Measurements from ENCODE around the gene FADS3. TPM values are rescaled to one million over a fixed set of nuclear protein-coding genes. Genes with fewer than 3 reads are reported as not detected.

FADS3 gene
- total RNA-seq, 4 donors from 2014 or later = 25.2 to 37.6 (median 31.2) TPM

- Histone ChIP-seq H3K9me3 (no peaks in the 10 kb centered on the region), H3K4me1 (peaks cover 8 to 21% of the 10 kb centered on the region in 2 donors), H3K27me3 (no peaks in the 10 kb centered on the region), H3K27ac (no peak overlapping the region), H3K36me3 (no peaks in the 10 kb centered on the region), H3K4me3 (replicated peaks in 1 of 3) (no peak overlapping the region)
- intact Hi-C loops (cut with DNase I) = no loop called here
- TF ChIP-seq POLR2A (IDR thresholded peaks at IDR 0.05) (no peak), CTCF (IDR thresholded peaks at IDR 0.05) (no peak)
- no peak for DNase-seq
- 47 to 64% methylated on average over 5 of the region's 5 CpGs for WGBS, 2 donors
Measured at GRCh38 chr11:61893981-61894380, 2.6 kb upstream of the FADS3 start.

- H3K4me1 ChIP-seq = peaks cover 8 to 35% of the 10 kb centered on the region in 2 donors
- WGBS, 2 donors = 13 to 22% methylated on average over 4 to 9 of the region's 12 CpGs
- no peaks in the 10 kb centered on the region for H3K27me3 ChIP-seq
- H3K27ac ChIP-seq = peak overlapping the region; percentile 69 to 77 (median 72)
- TF ChIP-seq POLR2A (IDR thresholded peaks at IDR 0.05) (no peak), CTCF (IDR thresholded peaks at IDR 0.05) (no peak)
- no peaks in the 10 kb centered on the region for H3K9me3 ChIP-seq
- intact Hi-C loops (cut with DNase I) = no loop called here
- peak overlapping the region; percentile 5 to 76 (median 35) for H3K4me3 ChIP-seq (replicated peaks in 1 of 3)
- H3K36me3 ChIP-seq = no peaks in the 10 kb centered on the region
- peak; percentile 45 to 55 for DNase-seq
Measured at GRCh38 chr11:61892085-61892370, 683 bp upstream of the FADS3 start.

- intact Hi-C loops (cut with DNase I) = no loop called here
- Histone ChIP-seq H3K4me3 (replicated peaks in 1 of 3) (peak overlapping the region; percentile 61 to 88 (median 76)), H3K4me1 (peaks cover 8 to 35% of the 10 kb centered on the region in 2 donors), H3K27me3 (no peaks in the 10 kb centered on the region), H3K27ac (peak overlapping the region; percentile 69 to 77 (median 69)), H3K36me3 (no peaks in the 10 kb centered on the region), H3K9me3 (no peaks in the 10 kb centered on the region)
- DNase-seq = peak; percentile 35 to 51
- WGBS, 2 donors = 3 to 8% methylated on average over 5 to 8 of the region's 38 CpGs
- TF ChIP-seq POLR2A (IDR thresholded peaks at IDR 0.05) (no peak), CTCF (IDR thresholded peaks at IDR 0.05) (no peak)
Measured at GRCh38 chr11:61890529-61891330, 615 bp downstream of the FADS3 start.

- no peaks in the 10 kb centered on the region for H3K36me3 ChIP-seq
- H3K4me1 ChIP-seq = peaks cover 8 to 30% of the 10 kb centered on the region in 2 donors
- DNase-seq = no peak
- H3K9me3 ChIP-seq = no peaks in the 10 kb centered on the region
- TF ChIP-seq POLR2A (IDR thresholded peaks at IDR 0.05) = no peak
- TF ChIP-seq CTCF (IDR thresholded peaks at IDR 0.05) = no peak
- no peak overlapping the region for H3K27ac ChIP-seq
- 91 to 93% methylated on average over 10 of the region's 10 CpGs for WGBS, 2 donors
- intact Hi-C loops (cut with DNase I) = loop anchor here (5.0 kb wide), 1 partner anchor 63 kb away; the partner anchor contains the start of gene FADS2
- H3K27me3 ChIP-seq = no peaks in the 10 kb centered on the region
- H3K4me3 ChIP-seq (replicated peaks in 1 of 3) = no peak overlapping the region
Measured at GRCh38 chr11:61889831-61890230, 1.5 kb downstream of the FADS3 start.

- Histone ChIP-seq H3K27me3 (no peaks in the 10 kb centered on the region), H3K4me1 (peaks cover 8 to 30% of the 10 kb centered on the region in 2 donors), H3K9me3 (no peaks in the 10 kb centered on the region), H3K36me3 (no peaks in the 10 kb centered on the region), H3K4me3 (replicated peaks in 1 of 3) (no peak overlapping the region), H3K27ac (peak overlapping the region in 1 of 3 donors; percentile 57)
- no peak for DNase-seq
- TF ChIP-seq CTCF (IDR thresholded peaks at IDR 0.05) (no peak), POLR2A (IDR thresholded peaks at IDR 0.05) (no peak)
- intact Hi-C loops (cut with DNase I) = loop anchor here (5.0 kb wide), 1 partner anchor 61 kb away; the partner anchor contains the start of gene FADS2
- WGBS, 2 donors = 91 to 94% methylated on average over 11 to 12 of the region's 12 CpGs
Measured at GRCh38 chr11:61888590-61888989, 2.8 kb downstream of the FADS3 start.
